VCaP (cell line): ENCODE measurements around the gene DLG2.

Experiments used
- H3K27ac ChIP-seq: fragments of 450-650 bp; 2 replicates; pipeline ENCODE4 v1.5.1; 2017
- TF ChIP-seq, protein P1 (sequence below): fragments of 450-650 bp; conservative IDR thresholded peaks from 2 replicates; pipeline ENCODE4 v1.5.1; 2017; ENCODE audit warnings: mild to moderate bottlenecking, moderate library complexity

Gene DLG2

DNA sequence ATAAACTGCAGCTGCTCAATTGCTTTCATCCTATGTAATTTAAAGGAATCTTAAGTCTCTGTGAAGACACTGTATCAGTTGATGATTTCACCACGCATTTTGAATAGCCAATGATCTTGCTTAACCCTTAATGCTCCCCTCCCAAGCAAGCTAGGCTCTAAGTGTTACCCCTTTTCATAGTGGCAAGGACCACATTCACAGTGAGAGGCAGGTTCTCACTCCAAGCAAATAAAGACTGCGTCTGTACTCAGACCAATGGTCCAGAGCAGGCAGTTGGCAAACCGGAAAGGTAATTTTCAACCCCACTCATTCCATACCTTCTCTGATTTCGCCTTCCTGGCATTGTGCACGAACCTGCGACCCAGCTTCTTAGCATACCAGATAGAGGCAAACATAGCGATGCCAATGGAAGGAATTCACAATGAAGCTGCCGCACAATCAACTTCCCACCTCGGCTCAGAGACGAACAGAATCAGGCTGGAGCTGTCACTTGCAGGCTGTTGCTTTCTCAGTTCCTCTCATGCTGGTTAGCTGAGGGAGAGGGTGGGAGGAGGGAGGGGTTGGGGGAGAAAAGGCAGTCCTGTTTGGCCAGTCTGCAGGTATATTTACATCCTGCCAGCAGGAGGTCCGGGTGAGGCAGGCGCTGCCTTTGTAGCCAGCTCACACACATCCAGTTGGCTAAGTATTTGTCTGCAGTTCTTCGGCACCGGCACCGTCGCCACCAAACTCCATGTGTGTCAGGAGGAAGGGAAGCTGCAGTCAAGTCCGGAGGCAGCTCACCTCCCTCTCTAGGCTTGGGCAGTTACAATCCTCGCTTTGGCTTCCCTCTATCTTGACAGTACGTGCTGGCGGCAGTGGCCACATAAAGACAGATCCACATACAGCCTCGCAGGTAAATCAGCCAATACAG is 1189.8 kb downstream of the DLG2 start:
- H3K27ac ChIP-seq = peak overlapping the region; percentile 76
- TF ChIP-seq, protein P1, sequence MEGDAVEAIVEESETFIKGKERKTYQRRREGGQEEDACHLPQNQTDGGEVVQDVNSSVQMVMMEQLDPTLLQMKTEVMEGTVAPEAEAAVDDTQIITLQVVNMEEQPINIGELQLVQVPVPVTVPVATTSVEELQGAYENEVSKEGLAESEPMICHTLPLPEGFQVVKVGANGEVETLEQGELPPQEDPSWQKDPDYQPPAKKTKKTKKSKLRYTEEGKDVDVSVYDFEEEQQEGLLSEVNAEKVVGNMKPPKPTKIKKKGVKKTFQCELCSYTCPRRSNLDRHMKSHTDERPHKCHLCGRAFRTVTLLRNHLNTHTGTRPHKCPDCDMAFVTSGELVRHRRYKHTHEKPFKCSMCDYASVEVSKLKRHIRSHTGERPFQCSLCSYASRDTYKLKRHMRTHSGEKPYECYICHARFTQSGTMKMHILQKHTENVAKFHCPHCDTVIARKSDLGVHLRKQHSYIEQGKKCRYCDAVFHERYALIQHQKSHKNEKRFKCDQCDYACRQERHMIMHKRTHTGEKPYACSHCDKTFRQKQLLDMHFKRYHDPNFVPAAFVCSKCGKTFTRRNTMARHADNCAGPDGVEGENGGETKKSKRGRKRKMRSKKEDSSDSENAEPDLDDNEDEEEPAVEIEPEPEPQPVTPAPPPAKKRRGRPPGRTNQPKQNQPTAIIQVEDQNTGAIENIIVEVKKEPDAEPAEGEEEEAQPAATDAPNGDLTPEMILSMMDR = peak; percentile 54

DNA sequence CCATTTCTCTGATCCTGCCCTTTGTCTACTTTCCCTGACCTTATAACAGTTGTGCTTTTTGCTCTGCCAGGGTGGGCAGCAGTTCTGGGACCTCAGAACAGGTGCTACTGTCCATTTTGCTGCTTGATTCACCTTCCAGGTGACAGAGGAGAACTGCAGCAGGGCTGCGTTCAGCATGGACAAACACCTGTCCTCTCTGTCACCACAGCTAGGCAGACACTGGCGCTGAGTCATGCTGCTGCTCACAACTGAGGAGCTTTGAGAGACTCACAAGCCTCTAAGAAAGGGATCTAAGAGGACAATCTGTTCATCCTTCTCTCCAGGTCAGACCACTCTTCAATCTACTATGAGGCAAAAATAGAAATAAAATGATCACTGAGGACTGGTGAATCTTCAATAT is 1196.5 kb downstream of the DLG2 start:
- H3K27ac ChIP-seq = no peak overlapping the region
- TF ChIP-seq, protein P1 = no peak

DNA sequence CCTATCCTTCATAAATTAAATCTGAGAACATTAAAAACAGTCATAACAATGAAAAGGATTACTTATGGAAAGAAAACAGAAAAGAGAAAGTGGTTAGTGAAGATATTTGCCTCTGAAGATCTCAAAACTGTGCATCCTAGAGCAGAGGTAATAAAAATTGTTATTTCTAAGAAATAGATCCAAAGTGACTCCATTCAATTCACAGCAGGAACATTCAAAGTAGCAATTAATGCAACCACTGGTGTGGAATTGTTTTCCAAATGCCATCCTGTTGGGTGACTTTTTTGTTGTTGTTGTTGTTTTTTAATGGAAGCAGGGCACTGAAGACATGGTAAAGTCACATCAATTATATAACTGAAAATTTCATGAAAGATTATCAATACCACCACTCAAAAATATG is 1201.5 kb downstream of the DLG2 start:
- TF ChIP-seq, protein P1 = no peak
- no peak overlapping the region for H3K27ac ChIP-seq

DNA sequence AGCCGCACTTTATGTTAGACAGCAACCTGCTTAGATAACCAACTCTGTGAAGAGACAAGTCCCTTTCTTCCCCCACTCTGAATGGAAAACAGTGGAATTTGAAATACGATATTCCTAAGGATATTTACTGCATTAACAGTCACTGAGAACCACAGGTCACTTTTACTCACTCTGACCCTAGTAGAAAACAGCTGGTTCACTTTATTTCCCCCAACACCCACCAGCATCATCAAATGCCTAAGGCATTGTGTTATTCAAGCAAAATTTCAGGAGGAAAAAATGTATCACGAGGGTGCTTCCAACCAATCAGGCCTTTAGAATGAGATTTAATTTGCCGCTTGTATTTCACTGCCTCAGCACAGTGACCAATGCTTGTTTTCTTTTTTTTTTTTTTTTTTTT is 1206.9 kb downstream of the DLG2 start:
- no peak overlapping the region for H3K27ac ChIP-seq
- TF ChIP-seq, protein P1 = no peak

DNA sequence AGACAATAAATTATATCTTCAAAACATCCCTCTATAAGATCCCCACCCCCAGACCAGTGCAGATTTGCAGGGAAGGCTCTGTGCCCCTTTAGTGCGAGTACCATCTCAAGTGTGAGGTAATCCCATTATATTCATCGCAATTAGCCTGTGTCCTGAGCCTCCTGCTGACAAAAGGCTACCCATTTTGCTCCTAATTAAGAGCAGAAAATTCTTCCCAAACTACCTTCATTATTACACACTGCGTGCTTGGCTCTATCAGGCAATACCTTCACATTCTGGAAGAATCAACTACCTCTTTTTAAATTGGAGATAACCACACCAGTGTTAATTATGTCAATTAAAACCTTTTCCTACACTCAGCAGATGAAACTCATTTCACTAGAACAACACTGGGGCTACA is 1207.5 kb downstream of the DLG2 start:
- TF ChIP-seq, protein P1 = no peak
- H3K27ac ChIP-seq = no peak overlapping the region

DNA sequence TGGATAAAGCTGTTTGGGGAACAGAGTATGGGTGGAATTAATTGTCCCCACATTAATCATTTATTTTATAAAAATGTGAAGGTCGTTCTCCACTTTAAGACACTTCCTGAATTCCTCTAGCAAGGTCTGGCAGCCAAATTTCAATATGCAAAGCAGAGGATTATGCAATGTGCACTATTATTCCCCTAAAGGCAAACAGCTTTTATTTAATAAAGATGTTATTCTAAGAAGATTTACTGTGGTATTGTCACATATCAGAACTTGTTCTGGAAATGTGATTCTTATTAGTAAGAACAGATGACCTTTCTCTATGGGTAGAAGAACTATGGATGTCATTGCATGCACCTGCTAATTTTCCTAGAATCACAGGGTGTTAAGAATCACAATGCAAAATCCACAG is 1212.2 kb downstream of the DLG2 start:
- TF ChIP-seq, protein P1 = no peak
- no peak overlapping the region for H3K27ac ChIP-seq

DNA sequence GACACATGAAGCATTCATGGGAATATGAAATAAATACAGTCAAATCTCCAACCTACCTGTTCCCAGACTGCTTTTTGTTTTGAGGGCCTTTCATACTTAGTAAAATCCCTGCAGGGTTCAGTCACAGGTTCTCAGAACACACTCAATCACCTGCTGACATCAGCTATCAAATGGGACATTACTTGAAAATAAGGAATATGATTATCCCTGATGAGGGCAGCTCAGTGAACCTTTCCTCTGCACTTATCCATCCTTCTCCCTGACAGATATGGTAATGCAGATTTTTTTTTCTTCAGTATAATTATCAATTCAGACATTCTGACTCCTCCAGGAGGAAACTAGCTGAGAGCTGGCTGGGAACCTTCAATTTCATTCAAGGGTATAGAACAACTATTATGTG is 1213.6 kb downstream of the DLG2 start:
- TF ChIP-seq, protein P1 = no peak

More for the DNA sequence above, 1213.6 kb downstream of the DLG2 start:
- H3K27ac ChIP-seq = no peak overlapping the region
